Kidney epithelial cell (primary cell): Measurements from ENCODE around the gene PKP2. TPM values are rescaled to one million over a fixed set of nuclear protein-coding genes. Genes with fewer than 3 reads are reported as not detected.

ENCODE experiments used
- DNase-seq: peaks from one replicate; pipeline ENCODE4 v3.0.0-alpha.2; 2010; ENCODE audit warnings: low read depth
- H3K27me3 ChIP-seq: 2 replicates; pipeline ENCODE4 v1.6.0; 2011; ENCODE audit warnings: low read length; ENCODE audit not compliant: control insufficient read depth, insufficient read depth
- H3K36me3 ChIP-seq: 2 replicates; pipeline ENCODE4 v1.5.1; 2011; ENCODE audit warnings: low read length; ENCODE audit not compliant: control insufficient read depth, insufficient read depth
- H3K4me3 ChIP-seq: 2 replicates; pipeline ENCODE4 v1.5.1; 2011; ENCODE audit warnings: low read depth, mild to moderate bottlenecking, control low read depth, low read length
- CTCF ChIP-seq: IDR thresholded peaks from 2 replicates; pipeline ENCODE4 v1.5.1; 2011; ENCODE audit warnings: mild to moderate bottlenecking, moderate library complexity, low read length, control low read depth, inconsistent platforms; ENCODE audit not compliant: insufficient read depth, poor library complexity, severe bottlenecking
- total RNA-seq: library from RNA; depleted of rRNA; stranded (reverse); fragments of >200 nt; gene quantifications from 2 replicates; pipeline ENCODE4 v1.2.3, GENCODE V29; 2015

Gene PKP2
- total RNA-seq, 1 donor from 2014 or later, result 15.0 TPM

GRCh38 chr12:32811686-32812392 is 84.7 kb downstream of the PKP2 start:
- no peak for DNase-seq
- no peak overlapping the region for H3K4me3 ChIP-seq
- no peaks in the 10 kb centered on the region for H3K36me3 ChIP-seq
- H3K27me3 ChIP-seq, result no peaks in the 10 kb centered on the region
- TF ChIP-seq CTCF, result no peak

- DNase-seq, result no peak
- TF ChIP-seq CTCF, result no peak
- Histone ChIP-seq H3K4me3 (no peak overlapping the region), H3K36me3 (no peaks in the 10 kb centered on the region), H3K27me3 (no peaks in the 10 kb centered on the region)
Observed at GRCh38 chr12:32809846-32810245, 86.7 kb downstream of the PKP2 start.

- no peak for DNase-seq
- no peaks in the 10 kb centered on the region for H3K36me3 ChIP-seq
- no peaks in the 10 kb centered on the region for H3K27me3 ChIP-seq
- no peak for TF ChIP-seq CTCF
- no peak overlapping the region for H3K4me3 ChIP-seq
Observed at GRCh38 chr12:32809196-32809595, 87.4 kb downstream of the PKP2 start.

DNA sequence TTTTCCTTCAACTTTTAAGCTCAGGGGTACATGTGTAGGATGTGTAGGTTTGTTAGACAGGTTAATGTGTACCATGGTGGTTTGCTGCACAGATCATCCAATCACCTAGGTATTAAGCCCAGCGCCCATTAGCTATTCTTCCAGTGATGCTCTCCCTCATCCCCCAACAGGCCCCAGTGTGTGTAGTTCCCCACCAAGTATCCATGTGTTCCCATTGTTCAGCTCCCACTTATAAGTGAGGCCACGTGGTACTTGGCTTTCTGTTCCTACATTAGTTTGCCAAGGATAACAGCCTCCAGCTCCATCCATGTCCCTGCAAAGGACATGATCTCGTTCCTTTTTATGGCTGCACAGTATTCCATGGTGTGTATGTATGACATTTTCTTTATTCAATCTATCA is 92.3 kb downstream of the PKP2 start:
- no peak for DNase-seq
- no peaks in the 10 kb centered on the region for H3K27me3 ChIP-seq
- TF ChIP-seq CTCF, result no peak
- H3K4me3 ChIP-seq, result no peak overlapping the region
- no peaks in the 10 kb centered on the region for H3K36me3 ChIP-seq

DNA sequence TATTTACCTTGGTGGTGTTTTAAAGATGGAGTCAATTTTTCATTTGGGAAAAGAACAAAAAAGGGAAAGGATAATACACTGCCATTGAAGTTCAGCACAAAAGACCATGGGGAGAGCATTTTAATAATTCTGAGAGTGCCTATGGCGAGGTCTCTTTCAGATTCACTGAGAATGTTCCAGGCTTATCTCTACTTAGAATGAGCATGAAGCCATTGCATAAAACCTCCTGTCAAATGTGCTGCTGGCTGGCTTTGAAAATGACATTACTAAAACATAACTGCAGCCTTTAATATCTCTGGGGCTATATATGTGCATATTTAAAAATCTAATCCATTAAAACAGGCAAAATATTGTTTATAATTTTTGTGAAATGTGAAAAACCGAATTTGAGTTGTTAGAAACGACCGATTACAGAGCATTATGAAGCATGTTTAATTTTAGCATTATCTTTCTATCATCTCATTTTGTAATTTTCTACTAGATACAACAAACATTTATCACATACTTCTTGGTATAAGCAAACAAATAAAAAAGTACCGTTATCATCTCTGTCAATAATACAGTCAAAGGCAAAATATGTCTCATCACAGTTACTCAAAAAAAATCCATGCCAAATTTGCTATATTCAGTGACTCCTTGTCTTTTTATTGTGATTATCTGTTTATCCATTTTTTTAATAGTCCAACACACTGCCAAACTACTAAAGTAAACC is 95.2 kb downstream of the PKP2 start:
- no peak for DNase-seq
- TF ChIP-seq CTCF, result no peak
- no peaks in the 10 kb centered on the region for H3K27me3 ChIP-seq
- H3K36me3 ChIP-seq, result no peaks in the 10 kb centered on the region
- H3K4me3 ChIP-seq, result no peak overlapping the region

GRCh38 chr12:32794281-32794680 is 102.3 kb downstream of the PKP2 start:
- Histone ChIP-seq H3K36me3 (no peaks in the 10 kb centered on the region), H3K4me3 (no peak overlapping the region), H3K27me3 (no peaks in the 10 kb centered on the region)
- DNase-seq, result no peak
- no peak for TF ChIP-seq CTCF
